Hematopoietic multipotent progenitor cell (in vitro differentiated cells): Measurements from ENCODE around the gene PRRG1. TPM values are rescaled to one million over a fixed set of nuclear protein-coding genes. Genes with fewer than 3 reads are reported as not detected.
"Not testable (repeated sequence)": the region's sequence is repeated elsewhere in the genome, so short reads cannot be mapped to it uniquely, and the experiment has no call there.

Experiments used
- DNase-seq, 3 donors: peaks; one replicate each; pipeline ENCODE4 v3.0.0-alpha.2; 2011 to 2015; ENCODE audit warnings: low read depth in 2 of 3, low spot score in 2 of 3
- total RNA-seq: library from RNA; depleted of rRNA; stranded (reverse); fragments of >200 nt; gene quantifications from one replicate; pipeline ENCODE4 v1.2.3, GENCODE V29; 2012

Gene PRRG1
- total RNA-seq, 1 donor: 0.54 TPM

DNA sequence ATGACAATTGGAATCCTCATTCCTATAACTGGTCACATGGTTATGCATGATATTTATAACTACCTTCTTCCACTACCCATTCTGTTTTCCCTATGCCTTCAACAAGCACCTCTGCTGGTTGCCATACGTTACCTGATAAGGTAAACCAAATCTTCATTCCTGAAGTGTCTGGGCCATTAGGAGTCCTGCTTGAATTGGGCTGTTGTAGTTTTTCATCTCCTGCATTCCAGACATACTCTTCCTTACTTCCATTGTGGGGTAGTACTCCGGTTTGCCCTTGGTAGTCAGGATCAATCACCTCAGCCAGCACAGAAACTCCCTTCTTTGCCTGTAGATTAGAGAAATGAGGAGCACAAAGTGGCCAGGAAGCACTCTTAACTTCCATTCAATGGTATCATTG lies 113.2 kb downstream of the PRRG1 start:
- DNase-seq: no peak

DNA sequence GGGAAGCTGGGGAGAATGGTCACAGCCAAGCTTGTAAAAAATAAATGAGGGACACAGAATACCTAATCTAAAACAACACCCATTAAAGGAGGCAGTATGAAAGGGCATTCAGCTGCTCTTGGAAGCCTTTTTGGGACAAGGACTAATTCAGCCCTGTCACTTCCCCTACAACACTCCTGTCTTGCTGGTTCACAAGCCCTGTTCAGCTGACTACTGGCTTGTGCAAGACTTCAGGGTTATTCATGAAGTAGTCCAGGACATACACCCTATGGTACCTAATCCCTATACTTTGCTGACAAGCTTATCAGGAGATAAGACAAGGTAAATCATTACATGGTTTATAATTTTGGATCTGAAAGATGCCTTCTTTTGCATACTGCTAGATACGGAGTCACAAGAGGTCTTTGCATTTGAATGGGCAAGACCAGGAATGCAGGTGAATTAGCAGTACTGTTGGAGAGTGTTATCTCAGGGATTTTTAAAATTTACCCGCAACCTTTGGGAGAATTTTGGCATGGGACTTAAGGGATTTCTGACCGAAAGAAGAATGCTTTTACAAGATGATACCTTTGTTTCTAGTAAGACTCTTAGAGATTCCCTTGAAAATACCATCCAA lies 119.1 kb downstream of the PRRG1 start:
- DNase-seq: no peak

DNA sequence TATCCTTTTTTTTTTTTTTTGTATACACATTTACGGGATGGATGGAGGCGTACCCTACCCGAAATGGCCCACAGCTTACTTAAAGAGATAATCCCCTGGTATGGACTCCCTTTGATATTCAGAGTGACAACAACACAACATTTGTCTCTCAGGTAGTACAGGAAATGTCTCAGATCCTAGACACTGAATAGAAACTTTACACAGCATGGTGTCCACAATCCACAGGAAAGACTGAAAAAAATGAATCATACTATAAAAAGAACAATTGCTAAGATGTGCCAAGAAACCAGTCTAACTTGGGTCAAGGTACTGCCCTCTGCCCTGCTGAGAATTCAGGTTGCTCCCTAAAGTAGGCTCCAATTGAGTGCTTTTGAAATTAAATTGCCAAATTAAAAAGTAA lies 121.5 kb downstream of the PRRG1 start:
- no peak for DNase-seq

DNA sequence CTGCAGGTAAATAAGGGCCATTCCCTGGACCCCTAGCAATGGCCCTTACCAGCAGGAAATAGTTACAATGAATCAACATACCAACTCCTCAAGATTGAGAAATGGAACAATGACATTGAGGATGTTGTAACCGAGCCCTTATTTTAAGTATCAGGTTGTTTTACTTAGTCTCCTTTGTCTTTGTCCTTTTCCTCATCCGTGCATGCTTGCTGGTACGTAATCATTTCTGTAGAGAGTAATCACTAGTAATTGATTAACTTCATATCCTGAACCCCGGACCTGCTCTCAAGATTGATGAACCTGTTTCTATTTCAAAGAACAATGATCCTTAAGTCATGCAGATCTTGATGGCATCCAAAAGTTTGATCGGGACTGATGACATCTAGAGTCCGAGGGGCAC lies 123.7 kb downstream of the PRRG1 start:
- no peak for DNase-seq

DNA sequence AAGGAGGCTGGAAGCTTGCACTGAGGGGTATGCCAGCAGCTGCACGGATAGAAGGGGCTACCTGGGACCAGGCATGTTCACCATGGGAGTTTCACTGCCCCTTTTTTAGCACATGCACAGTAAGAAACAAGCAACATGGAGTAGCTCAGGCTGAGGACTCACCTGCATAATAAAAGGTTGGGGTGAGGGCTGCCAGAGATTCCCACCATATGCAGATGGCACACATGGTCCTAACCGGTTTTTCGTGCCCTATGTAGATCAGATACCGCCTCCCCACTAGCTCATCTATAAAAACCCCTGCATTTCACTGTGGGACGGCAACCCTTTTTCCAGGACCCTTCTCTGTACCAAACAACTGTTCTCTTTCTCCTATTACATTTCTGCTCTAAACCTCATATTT lies 125.3 kb downstream of the PRRG1 start:
- DNase-seq: no peak

DNA sequence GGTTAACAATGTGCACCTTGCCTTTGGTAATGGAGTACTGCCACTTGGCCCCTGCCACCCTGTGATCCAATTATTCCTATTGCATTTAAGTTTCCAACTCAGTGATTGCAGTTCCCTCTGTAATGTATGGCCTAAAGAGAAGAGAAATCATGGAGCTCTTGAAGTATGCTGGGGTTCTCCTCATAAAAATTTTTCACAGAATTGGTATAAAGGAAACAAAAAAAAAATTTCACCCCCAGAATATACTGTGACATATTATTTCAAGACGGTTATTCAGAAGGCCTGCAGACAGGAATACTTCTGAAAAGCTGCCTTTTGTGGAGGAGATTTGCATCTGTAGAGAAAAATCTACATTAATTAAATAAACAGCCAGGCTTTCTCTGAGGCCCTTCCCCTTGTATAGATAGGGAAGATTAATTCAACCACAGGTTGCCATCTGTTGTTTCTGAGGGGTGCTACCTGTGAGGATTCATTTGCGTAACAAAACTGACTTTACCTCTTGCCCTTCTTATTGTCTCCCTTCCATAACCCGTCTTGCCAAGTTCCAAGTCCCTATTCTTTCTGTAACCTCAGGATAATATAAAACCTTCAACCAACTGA lies 127.5 kb downstream of the PRRG1 start:
- DNase-seq: no peak

DNA sequence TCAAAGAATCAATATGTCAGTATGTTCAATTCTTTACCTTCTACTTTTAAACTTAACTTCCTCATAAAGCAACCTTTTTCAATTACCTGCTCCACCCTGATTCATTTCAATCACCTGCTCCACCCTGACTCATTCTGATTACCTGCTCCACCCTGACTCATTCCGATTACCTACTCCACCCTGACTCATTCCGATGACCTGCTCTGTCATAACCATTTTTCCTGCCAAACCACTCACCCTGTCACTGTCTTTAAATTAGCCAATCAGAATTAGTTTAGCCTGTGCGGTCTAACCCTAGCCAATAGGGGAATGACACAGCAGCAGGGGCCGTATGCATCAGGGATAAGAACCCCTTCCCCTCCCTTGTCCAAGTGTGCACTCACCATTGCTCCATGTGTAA lies 135.2 kb downstream of the PRRG1 start:
- not testable (repeated sequence) for DNase-seq

DNA sequence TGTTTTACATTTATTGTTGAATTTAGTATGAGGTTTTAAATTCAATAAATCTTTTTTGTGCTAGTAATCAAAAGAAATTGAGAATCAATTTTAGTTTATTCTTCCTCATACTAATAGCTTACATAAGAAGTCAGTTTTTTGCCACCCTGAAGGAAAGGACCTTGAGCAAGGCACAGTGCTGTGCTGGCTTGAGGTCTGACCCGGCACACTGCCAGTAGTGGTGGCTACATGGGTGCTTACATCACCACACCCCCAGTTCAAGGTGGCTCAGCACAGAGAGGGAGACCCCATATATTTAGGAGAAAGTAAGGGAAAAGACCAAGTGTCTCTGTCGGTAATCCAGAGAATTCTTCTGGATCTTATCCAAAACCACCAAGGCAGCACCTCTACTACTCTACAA lies 136.3 kb downstream of the PRRG1 start:
- DNase-seq: no peak

DNA sequence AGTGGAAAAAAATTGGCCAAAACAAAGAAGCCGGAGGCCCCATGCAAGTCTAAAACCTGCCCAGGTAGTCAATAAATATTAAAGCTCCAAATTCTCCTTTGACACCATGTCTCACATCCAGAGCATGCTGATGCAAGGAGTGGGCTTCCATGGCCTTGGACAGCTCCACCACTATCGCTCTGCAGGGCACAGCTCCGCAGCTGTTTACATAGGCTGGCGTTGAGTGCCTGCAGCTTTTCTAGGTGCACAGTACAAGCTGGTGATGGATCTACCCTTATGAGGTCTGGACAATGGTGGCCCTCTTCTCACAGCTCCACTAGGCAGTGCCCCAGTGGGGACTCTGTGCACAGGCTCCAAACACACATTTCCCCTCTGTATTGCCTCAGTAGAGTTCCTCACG lies 138.1 kb downstream of the PRRG1 start:
- DNase-seq: no peak

DNA sequence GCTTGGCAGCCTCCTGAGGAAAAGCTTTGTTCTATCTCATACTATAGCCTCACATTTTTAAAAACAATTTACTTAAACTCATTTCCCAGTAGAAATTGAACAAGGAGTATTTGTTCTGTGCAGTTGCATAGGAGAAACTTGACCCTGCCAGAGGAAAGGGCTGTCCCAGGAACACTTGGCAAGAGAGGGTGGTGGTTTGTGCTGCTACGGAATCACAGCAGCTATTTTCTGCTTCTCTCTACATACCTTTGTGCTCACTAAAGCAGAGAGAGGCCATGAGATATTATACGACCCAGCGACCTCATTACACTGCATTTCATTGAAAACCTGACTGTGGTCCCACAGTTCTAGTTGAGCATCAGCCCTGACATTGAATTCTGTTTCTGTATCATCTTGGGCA lies 139.2 kb downstream of the PRRG1 start:
- DNase-seq: no peak

DNA sequence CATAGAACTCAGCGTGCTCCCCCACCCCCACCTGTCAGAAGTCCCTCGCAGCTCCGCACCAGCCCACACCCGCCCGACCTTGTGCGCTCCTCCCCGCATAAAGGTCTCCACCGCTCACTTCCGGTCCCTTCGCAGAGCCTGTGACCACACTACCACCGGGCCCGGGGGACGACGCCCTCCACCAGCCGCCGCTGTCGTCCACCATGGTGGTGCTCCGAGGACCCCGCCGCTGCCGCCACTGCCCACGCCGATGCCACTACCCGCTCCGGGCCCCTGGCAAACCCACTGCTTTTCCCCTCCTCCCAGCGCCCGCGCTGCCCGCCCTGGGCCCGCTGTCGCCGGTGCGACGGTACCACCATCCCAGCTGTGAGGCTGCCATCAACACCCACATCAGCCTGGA lies 142.5 kb downstream of the PRRG1 start:
- no peak for DNase-seq

DNA sequence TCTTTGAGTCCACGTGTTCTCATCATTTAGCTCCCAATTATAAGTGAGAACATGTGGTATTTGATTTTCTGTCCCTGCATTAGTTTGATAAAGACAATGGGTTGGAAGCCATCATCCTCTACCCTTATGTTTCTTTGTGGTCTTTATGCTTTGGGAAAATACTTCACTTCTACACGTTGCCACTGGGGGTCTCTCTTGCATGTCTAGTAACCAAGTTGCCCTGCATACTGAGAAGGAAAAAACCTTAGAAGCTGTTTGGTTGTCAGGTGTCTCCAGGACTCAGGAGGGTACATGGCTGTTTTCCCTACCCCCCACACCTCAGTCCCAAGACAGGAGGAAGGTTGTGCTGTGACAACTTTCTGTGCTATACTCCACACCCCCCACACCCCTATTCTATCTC lies 146.6 kb downstream of the PRRG1 start:
- peak in 1 of 3 donors; percentile 1 for DNase-seq

DNA sequence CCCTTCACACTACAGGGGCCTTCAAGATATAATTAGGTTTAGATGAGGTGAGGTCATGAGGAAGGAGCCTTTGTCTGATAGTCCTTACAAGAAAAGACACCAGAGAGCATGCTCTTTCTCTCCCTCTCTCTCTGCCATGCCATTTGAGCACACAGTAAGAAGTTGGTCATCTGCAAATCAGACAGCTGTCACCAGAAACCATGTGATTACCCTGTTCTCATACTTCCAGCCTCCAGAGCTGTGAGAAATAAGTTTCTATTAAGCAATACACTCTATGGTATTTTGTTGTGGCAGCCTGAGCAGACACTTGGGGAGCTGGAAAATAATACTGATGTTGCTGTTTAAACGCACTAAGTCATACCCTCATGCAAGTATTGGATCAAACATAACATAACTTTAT lies 148.0 kb downstream of the PRRG1 start:
- not testable (repeated sequence) for DNase-seq

DNA sequence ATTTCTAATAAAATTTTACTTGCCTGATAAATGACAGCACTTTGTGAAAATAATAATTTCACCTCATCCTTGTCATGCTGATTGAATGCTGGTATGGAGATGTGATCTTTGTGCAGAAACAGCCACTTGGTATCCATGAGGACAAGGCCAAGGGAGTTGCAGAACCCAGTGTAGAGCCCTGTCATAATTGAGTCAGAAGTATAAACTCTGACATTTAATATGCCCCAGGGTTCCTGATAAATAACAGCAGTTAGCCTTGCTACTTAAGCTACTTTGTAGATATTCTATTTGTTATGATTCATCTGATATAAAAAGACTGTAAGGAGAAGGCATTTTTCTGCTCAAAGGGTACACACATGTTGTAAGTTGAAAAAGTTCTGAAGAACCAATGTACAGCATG lies 149.2 kb downstream of the PRRG1 start:
- not testable (repeated sequence) for DNase-seq

DNA sequence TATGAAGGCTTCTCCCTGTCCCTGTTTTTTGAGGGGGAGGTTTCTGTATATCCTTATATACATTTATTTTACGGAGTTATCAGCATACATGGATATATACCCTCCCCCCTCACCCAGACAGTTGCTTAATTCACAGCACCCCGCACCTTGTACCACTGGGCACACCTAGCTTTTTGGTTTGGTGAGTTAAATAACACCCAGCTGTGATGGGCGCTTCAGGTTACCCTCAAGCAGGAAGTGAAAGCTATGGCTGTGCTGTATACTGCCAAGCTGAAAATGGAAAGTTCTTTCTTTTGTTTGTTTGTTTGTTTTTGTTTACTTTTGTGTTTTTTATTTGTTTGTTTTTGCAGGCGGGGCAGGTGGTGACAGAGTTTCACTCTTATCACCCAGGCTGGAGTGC lies 150.5 kb downstream of the PRRG1 start:
- not testable (repeated sequence) for DNase-seq

DNA sequence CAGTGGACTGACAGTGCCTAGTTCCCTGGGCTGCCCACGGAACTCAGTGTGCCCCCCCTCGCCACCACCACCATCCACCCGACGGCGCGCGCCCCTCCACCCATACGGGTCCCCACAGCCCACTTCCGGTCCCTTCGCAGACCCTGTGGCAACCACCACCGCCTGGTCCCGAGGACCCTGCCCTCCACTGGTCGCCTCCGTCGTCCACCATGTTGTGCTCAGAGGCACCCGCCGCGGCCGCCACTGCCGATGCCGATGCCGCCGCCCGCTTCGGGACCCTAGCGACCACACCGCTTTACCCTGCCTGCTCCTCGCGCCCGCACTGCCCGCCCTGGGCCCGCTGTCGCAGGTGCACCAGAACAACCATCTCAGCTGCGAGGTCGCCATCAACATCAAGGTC lies 155.8 kb downstream of the PRRG1 start:
- no peak for DNase-seq

Other genes with a start within 250 kb of the PRRG1 start
- 0.27 TPM for gene LANCL3, start 222.3 kb downstream of the PRRG1 start, total RNA-seq